Kidney (tissue), 14 donors: Measurements from ENCODE around the gene LCE6A. TPM values are rescaled to one million over a fixed set of nuclear protein-coding genes. Genes with fewer than 3 reads are reported as not detected.

Source experiments
- DNase-seq, 5 donors: peaks; one replicate each; pipeline ENCODE4 v3.0.0-alpha.2; 2013 to 2020
- FAIRE-seq: peaks from 2 replicates; lab custom pipeline; 2012; peaks lifted over from hg19 to GRCh38; lab: Jason Lieb, UNC
- H3K27ac ChIP-seq, 2 donors: one replicate each; pipeline ENCODE4 v1.7.0; 2013; ENCODE audit warnings: low read depth in 2 of 2, low read length in 2 of 2, inconsistent platforms in 1 of 2
- H3K27me3 ChIP-seq: one replicate; pipeline ENCODE4 v1.7.1; 2013; ENCODE audit warnings: low read length, inconsistent platforms; ENCODE audit not compliant: control insufficient read depth, insufficient read depth
- H3K36me3 ChIP-seq, 3 donors: one replicate each; pipeline versions ENCODE4 v1.7.0 to v1.7.1; 2013; ENCODE audit warnings: low read length in 3 of 3, control low read depth in 1 of 3, inconsistent platforms in 1 of 3; ENCODE audit not compliant: insufficient read depth in 3 of 3, control insufficient read depth in 2 of 3
- H3K4me1 ChIP-seq, 3 donors: one replicate each; pipeline versions ENCODE4 v1.7.0 to v1.7.1; 2013; ENCODE audit warnings: low read length in 3 of 3, inconsistent platforms in 1 of 3, low read depth in 1 of 3; ENCODE audit not compliant: control insufficient read depth in 2 of 3, insufficient read depth in 2 of 3
- H3K4me3 ChIP-seq, 3 donors: one replicate each; pipeline versions ENCODE4 v1.7.0 to v1.8.1; 2013; ENCODE audit warnings: low read length in 3 of 3, control low read depth in 1 of 3, inconsistent platforms in 1 of 3
- H3K9ac ChIP-seq, 3 donors: one replicate each; pipeline versions ENCODE4 v1.7.0 to v1.7.1; 2013; ENCODE audit warnings: low read length in 3 of 3, control low read depth in 1 of 3, inconsistent platforms in 1 of 3
- H3K9me3 ChIP-seq, 3 donors: one replicate each; pipeline versions ENCODE4 v1.7.0 to v1.7.1; 2013; ENCODE audit warnings: low read length in 3 of 3, control low read depth in 1 of 3, inconsistent platforms in 1 of 3; ENCODE audit not compliant: control insufficient read depth in 2 of 3, insufficient read depth in 1 of 3
- intact Hi-C: fragments of 100-400 bp; cut with DNase I; formaldehyde crosslinking; loops from one replicate; pipeline ENCODE4 v1.11.1; 2022
- polyA plus RNA-seq: library from polyadenylated mRNA; stranded (reverse); fragments of 350-450 nt; fragmentation: Illumina TruSeq; extraction: RNeasy Lipid Tissue Mini Kit (QIAGEN cat#74804); gene quantifications from one replicate; pipeline ENCODE4 v1.2.3, GENCODE V29; 2014; ENCODE audit warnings: low read depth, low replicate concordance; ENCODE audit not compliant: insufficient read depth
- total RNA-seq: library from RNA; stranded (reverse); fragmentation: NEBNext Ultra II Directional; extraction: Animal tissue kit (Norgen Biotek cat#: 25700); gene quantifications from one replicate; pipeline ENCODE4 v1.2.1, GENCODE V29; 2021
- TF ChIP-seq, protein P1 (sequence below): IDR thresholded peaks from 3 replicates; pipeline ENCODE4 v1.5.1; 2012; ENCODE audit warnings: mild to moderate bottlenecking, moderate library complexity, borderline replicate concordance; ENCODE audit not compliant: insufficient read depth; ENCODE audit errors: extremely low read depth
- donor health status: control.
- donor health status: control.
- donor health status: control.
- donor health status: control.
- donor health status: control.
- donor health status: DM: yes; HTN: yes; CAD: no.
- donor health status: Normal renal cell carcinoma (clear cell type).

Gene LCE6A
- total and polyA plus RNA-seq, 2 donors from 2014 or later = not detected

DNA sequence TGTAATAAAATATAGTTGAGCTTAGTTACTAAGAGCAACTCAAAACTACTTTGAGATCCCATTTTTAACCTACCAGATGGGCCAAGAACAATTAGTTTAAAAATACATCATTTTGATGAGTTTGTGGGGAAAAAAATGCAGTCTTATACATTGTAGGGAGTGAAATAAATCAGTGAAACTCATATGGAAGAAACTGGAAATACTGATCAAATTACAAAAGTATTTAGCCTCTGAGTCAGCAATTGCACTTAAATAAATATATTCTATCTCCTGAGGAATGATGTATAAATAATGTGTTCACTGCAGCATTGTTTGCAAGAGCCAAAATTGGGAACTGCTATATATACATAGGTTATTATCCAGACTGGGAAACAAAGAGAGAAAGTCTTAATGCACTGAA, 30.8 kb downstream of the LCE6A start:
- TF ChIP-seq, protein P1, sequence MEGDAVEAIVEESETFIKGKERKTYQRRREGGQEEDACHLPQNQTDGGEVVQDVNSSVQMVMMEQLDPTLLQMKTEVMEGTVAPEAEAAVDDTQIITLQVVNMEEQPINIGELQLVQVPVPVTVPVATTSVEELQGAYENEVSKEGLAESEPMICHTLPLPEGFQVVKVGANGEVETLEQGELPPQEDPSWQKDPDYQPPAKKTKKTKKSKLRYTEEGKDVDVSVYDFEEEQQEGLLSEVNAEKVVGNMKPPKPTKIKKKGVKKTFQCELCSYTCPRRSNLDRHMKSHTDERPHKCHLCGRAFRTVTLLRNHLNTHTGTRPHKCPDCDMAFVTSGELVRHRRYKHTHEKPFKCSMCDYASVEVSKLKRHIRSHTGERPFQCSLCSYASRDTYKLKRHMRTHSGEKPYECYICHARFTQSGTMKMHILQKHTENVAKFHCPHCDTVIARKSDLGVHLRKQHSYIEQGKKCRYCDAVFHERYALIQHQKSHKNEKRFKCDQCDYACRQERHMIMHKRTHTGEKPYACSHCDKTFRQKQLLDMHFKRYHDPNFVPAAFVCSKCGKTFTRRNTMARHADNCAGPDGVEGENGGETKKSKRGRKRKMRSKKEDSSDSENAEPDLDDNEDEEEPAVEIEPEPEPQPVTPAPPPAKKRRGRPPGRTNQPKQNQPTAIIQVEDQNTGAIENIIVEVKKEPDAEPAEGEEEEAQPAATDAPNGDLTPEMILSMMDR = no peak
- no peak overlapping the region for H3K4me3 ChIP-seq
- peak in 1 of 5 donors; percentile 5 for DNase-seq
- H3K9ac ChIP-seq = no peak overlapping the region
- no peak overlapping the region for H3K27ac ChIP-seq
- H3K27me3 ChIP-seq = no peaks in the 10 kb centered on the region
- no peak for FAIRE-seq
- H3K9me3 ChIP-seq = no peaks in the 10 kb centered on the region
- H3K36me3 ChIP-seq = no peaks in the 10 kb centered on the region
- intact Hi-C loops = no loop called here
- no peaks in the 10 kb centered on the region for H3K4me1 ChIP-seq

DNA sequence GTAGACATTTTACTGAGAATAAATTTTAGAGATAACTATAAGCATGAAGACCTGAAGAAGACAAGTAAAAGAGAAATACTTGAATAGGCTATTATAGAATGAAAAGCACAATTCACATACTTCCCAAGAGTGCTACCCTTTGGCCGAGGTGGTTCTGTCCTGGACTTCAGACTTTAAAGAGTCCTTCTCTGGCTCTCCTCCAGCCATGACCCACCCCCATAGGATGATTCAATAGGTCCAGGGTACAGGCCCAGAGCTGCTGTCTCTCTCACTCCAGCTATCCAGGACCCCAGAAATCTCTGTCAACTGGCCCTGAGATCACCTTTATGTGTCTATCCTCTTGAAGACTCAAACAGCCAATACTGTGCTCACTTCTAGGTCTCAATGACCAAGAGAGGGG, 34.2 kb downstream of the LCE6A start:
- Histone ChIP-seq H3K9me3 (no peaks in the 10 kb centered on the region), H3K4me1 (no peaks in the 10 kb centered on the region), H3K4me3 (no peak overlapping the region), H3K9ac (no peak overlapping the region), H3K36me3 (no peaks in the 10 kb centered on the region), H3K27ac (no peak overlapping the region), H3K27me3 (no peaks in the 10 kb centered on the region)
- intact Hi-C loops = no loop called here
- no peak for FAIRE-seq
- TF ChIP-seq, protein P1 = no peak
- no peak for DNase-seq

DNA sequence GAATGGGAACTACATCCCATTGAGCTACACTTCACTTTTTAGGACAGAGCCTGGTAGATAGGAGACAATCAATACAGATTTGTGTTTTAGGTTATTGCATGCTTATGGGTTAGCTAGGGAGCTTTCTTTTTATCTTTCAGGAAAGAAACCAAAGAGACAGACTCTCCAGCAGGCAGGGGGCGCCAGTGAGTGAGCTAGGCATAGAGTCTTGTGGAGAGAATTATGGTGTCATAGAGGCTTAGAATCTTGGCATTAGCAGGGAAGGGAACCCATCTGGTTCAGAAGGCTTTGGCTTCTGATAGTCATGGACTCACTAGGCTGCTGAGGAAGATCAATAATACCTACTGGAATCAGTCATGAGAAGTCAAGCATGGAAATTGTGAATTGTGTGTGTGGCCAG, 35.4 kb downstream of the LCE6A start, which contains the start of gene SMCP:
TSS of gene SMCP (plus strand) at position 281 of the 400 bp plus-strand sequence. CDS start 6,101 bp downstream, outside the sequence.
- TF ChIP-seq, protein P1 = no peak
- DNase-seq = no peak
- Histone ChIP-seq H3K27ac (no peak within 1 kb of the TSS), H3K27me3 (no peaks in the 10 kb centered on the region), H3K4me1 (no peaks in the 10 kb centered on the region), H3K36me3 (no peaks in the 10 kb centered on the region), H3K4me3 (no peak within 1 kb of the TSS), H3K9me3 (no peaks in the 10 kb centered on the region), H3K9ac (no peak within 1 kb of the TSS)
- intact Hi-C loops = no loop called here
- no peak for FAIRE-seq

DNA sequence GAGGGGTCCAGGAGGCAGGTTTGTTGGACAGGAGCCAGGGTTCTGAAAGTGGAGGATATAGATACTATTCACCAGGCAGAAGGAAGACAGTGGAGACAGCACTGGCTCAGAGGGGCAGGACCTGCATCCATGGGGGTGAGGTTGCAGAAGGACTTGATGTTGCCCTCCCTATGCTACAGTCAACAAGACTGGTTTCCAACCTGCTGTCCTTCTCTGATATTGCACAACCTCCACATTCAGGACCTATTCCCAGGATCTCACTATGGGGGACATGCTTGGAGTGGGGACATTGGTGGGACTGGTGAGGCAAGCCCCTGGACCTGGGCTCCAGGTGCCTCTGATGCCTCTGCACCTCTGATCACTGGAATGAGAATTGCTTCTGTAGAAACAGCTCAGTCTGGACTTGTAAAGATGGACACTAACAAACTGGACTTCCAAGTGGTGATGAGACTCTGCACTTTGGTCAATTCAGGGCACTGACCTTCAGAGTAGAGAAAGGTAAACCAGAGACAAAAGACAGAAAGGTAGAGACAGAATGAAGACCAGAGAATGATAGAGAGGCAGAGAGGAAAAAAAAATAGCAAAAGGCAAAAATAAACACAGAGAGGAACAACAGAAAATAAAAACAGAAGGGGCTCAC, 37.0 kb downstream of the LCE6A start:
- Histone ChIP-seq H3K27me3 (no peaks in the 10 kb centered on the region), H3K4me1 (no peaks in the 10 kb centered on the region), H3K9ac (no peak overlapping the region), H3K4me3 (no peak overlapping the region), H3K36me3 (no peaks in the 10 kb centered on the region), H3K27ac (no peak overlapping the region), H3K9me3 (no peaks in the 10 kb centered on the region)
- FAIRE-seq = no peak
- TF ChIP-seq, protein P1 = no peak
- no peak for DNase-seq
- intact Hi-C loops = no loop called here
